ENCODE measurements around the gene SLC2A9. TPM values are rescaled to one million over a fixed set of nuclear protein-coding genes. Genes with fewer than 3 reads are reported as not detected.

Gene SLC2A9
- total RNA-seq, 4 donors from 2014 or later: 0.19 to 0.89 (median 0.62) TPM

- no peaks in the 10 kb centered on the region for H3K36me3 ChIP-seq
- no peak overlapping the region for H3K4me3 ChIP-seq
- peaks cover 17 to 18% of the 10 kb centered on the region in 2 donors for H3K4me1 ChIP-seq
- H3K9me3 ChIP-seq: no peaks in the 10 kb centered on the region
- ATAC-seq (no peak), DNase-seq (no peak)
- no peaks in the 10 kb centered on the region for H3K27me3 ChIP-seq
- no peak overlapping the region for H3K27ac ChIP-seq
- no peak for TF ChIP-seq CTCF (IDR thresholded peaks at IDR 0.05 in 4 of 5, conservative IDR thresholded peaks at IDR 0.05 in 1 of 5)
- in situ Hi-C loops (cut with MboI; ENCODE audit: low sequenced_read_pairs in 4 of 4) (loop anchor here in 3 of 4 donors (10.0 to 25.0 kb wide), 2 partner anchors 247 to 400 kb away; no protein-coding TSS in a partner anchor), intact Hi-C loops (cut with DNase I; ENCODE audit: low total_unique reads) (loop anchor here (10.0 kb wide), 1 partner anchor 103 kb away; the partner anchor contains the start of gene WDR1)
Measured at GRCh38 chr4:10011885-10012284, 9.4 kb downstream of the SLC2A9 start.

GRCh38 chr4:10011277-10011676, 10.0 kb downstream of the SLC2A9 start:
- no peak for ATAC-seq
- H3K9me3 ChIP-seq: no peaks in the 10 kb centered on the region
- no peak overlapping the region for H3K4me3 ChIP-seq
- in situ Hi-C loops (cut with MboI; ENCODE audit: low sequenced_read_pairs in 4 of 4): loop anchor here in 3 of 4 donors (10.0 to 25.0 kb wide), 2 partner anchors 246 to 401 kb away; no protein-coding TSS in a partner anchor
- H3K27ac ChIP-seq: no peak overlapping the region
- TF ChIP-seq POLR2A (IDR thresholded peaks at IDR 0.05): no peak
- no peak for TF ChIP-seq CTCF (IDR thresholded peaks at IDR 0.05 in 4 of 5, conservative IDR thresholded peaks at IDR 0.05 in 1 of 5)
- intact Hi-C loops (cut with DNase I; ENCODE audit: low total_unique reads): loop anchor here (10.0 kb wide), 1 partner anchor 104 kb away; the partner anchor contains the start of gene WDR1
- no peaks in the 10 kb centered on the region for H3K36me3 ChIP-seq
- H3K27me3 ChIP-seq: no peaks in the 10 kb centered on the region
- no peak for DNase-seq
- peaks cover 23 to 24% of the 10 kb centered on the region in 2 donors for H3K4me1 ChIP-seq

- ATAC-seq (no peak), DNase-seq (no peak)
- Histone ChIP-seq H3K4me1 (peaks cover 29 to 31% of the 10 kb centered on the region in 2 donors), H3K9me3 (no peaks in the 10 kb centered on the region), H3K27me3 (no peaks in the 10 kb centered on the region), H3K27ac (no peak overlapping the region), H3K36me3 (no peaks in the 10 kb centered on the region), H3K4me3 (no peak overlapping the region)
- TF ChIP-seq CTCF (IDR thresholded peaks at IDR 0.05 in 4 of 5, conservative IDR thresholded peaks at IDR 0.05 in 1 of 5): no peak
- TF ChIP-seq POLR2A (IDR thresholded peaks at IDR 0.05): no peak
- in situ Hi-C loops (cut with MboI; ENCODE audit: low sequenced_read_pairs in 4 of 4): loop anchor here in 3 of 4 donors (10.0 to 25.0 kb wide), 2 partner anchors 245 to 402 kb away; no protein-coding TSS in a partner anchor
- intact Hi-C loops (cut with DNase I; ENCODE audit: low total_unique reads): loop anchor here (10.0 kb wide), 1 partner anchor 105 kb away; the partner anchor contains the start of gene WDR1
Measured at GRCh38 chr4:10009861-10010500, 11.3 kb downstream of the SLC2A9 start.

GRCh38 chr4:10008609-10009005, 12.7 kb downstream of the SLC2A9 start:
- intact Hi-C loops (cut with DNase I; ENCODE audit: low total_unique reads): no loop called here
- TF ChIP-seq POLR2A (IDR thresholded peaks at IDR 0.05): no peak
- no peak for TF ChIP-seq CTCF (IDR thresholded peaks at IDR 0.05 in 4 of 5, conservative IDR thresholded peaks at IDR 0.05 in 1 of 5)
- Histone ChIP-seq H3K4me1 (peaks cover 29 to 31% of the 10 kb centered on the region in 2 donors), H3K4me3 (no peak overlapping the region), H3K27ac (peak overlapping the region in 3 of 4 donors; percentile 5 to 38 (median 18)), H3K36me3 (no peaks in the 10 kb centered on the region), H3K27me3 (no peaks in the 10 kb centered on the region), H3K9me3 (no peaks in the 10 kb centered on the region)
- in situ Hi-C loops (cut with MboI; ENCODE audit: low sequenced_read_pairs in 4 of 4): loop anchor here in 1 of 4 donors (25.0 kb wide), 1 partner anchor 404 kb away; no protein-coding TSS in a partner anchor
- DNase-seq (no peak), ATAC-seq (no peak)

Measured in gastrocnemius medialis (tissue), 4 donors.